GM12892 (cell line): ENCODE data around the gene PAFAH1B1.
"Not testable (repeated sequence)": the region's sequence is repeated elsewhere in the genome, so short reads cannot be mapped to it uniquely, and the experiment has no call there.

Experiments
- POLR2A ChIP-seq: IDR thresholded peaks from 2 replicates; pipeline ENCODE4 v1.6.1; 2011; ENCODE audit warnings: low read depth, low read length, control low read depth
- POLR2AphosphoS5 ChIP-seq: IDR thresholded peaks from 2 replicates; pipeline ENCODE4 v1.6.1; 2011; ENCODE audit warnings: low read depth, low read length, control low read depth
- TAF1 ChIP-seq: IDR thresholded peaks from 2 replicates; pipeline ENCODE4 v1.6.1; 2011; ENCODE audit warnings: low read depth, mild to moderate bottlenecking, control low read depth, low read length, borderline replicate concordance

DNA sequence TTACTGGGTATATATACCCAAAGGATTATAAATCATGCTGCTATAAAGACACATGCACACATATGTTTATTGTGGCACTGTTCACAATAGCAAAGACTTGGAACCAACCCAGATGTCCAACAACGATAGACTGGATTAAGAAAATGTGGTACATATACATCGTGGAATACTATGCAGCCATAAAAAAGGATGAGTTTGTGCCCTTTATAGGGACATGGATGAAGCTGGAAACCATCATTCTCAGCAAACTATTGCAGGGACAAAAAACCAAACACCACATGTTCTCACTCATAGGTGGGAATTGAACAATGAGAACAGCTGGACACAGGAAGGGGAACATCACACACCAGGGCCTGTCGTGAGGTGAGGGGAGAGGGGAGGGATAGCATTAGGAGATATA lies 59.5 kb downstream of the PAFAH1B1 start:
- TF ChIP-seq POLR2A, POLR2AphosphoS5, TAF1: not testable (repeated sequence)
